Muscle of leg (tissue), 11 donors: ENCODE measurements around the gene COL27A1. TPM values are rescaled to one million over a fixed set of nuclear protein-coding genes. Genes with fewer than 3 reads are reported as not detected.

ENCODE experiments used
- DNase-seq: peaks from one replicate; pipeline ENCODE4 v3.0.0; 2013
- H3K27ac ChIP-seq: one replicate; pipeline ENCODE4 v1.5.1; 2013; ENCODE audit warnings: mild to moderate bottlenecking, low read length, control low read depth
- H3K27me3 ChIP-seq: one replicate; pipeline ENCODE4 v1.6.1; 2013; ENCODE audit warnings: low read length; ENCODE audit not compliant: control insufficient read depth, insufficient read depth
- H3K36me3 ChIP-seq: one replicate; pipeline ENCODE4 v1.6.1; 2013; ENCODE audit warnings: low read length; ENCODE audit not compliant: control insufficient read depth, insufficient read depth
- H3K4me1 ChIP-seq: one replicate; pipeline ENCODE4 v1.6.1; 2013; ENCODE audit warnings: low read length; ENCODE audit not compliant: control insufficient read depth, insufficient read depth
- H3K4me3 ChIP-seq: one replicate; pipeline ENCODE4 v1.5.1; 2013; ENCODE audit warnings: low read length, control low read depth
- H3K9me3 ChIP-seq: replicated peaks from 2 replicates; pipeline ENCODE4 v1.6.1; 2013; ENCODE audit warnings: low read depth, low read length; ENCODE audit not compliant: control insufficient read depth
- WGBS: methylation state at CpG from one replicate; pipeline ENCODE4 v1.1.5; 2013; ENCODE audit warnings: missing lambda C conversion rate; ENCODE audit not compliant: insufficient coverage; 5-methylcytosine and 5-hydroxymethylcytosine counted together
- polyA plus RNA-seq, 8 donors: library from polyadenylated mRNA; unstranded; fragments of 120-200 nt; gene quantifications; one replicate each; pipeline versions ENCODE4 v1.2.1 to v1.2.3, GENCODE V29; 2013; ENCODE audit warnings: inconsistent platforms in 1 of 8, low replicate concordance in 1 of 8; ENCODE audit not compliant: insufficient read length in 8 of 8, insufficient read depth in 1 of 8
- total RNA-seq: library from RNA; stranded (reverse); fragments of 120-200 nt; gene quantifications from one replicate; pipeline ENCODE4 v1.2.4, GENCODE V29; 2013

The COL27A1 gene
- total and polyA plus RNA-seq, 9 donors, result 22.1 to 41.3 (median 33.9) TPM

DNA sequence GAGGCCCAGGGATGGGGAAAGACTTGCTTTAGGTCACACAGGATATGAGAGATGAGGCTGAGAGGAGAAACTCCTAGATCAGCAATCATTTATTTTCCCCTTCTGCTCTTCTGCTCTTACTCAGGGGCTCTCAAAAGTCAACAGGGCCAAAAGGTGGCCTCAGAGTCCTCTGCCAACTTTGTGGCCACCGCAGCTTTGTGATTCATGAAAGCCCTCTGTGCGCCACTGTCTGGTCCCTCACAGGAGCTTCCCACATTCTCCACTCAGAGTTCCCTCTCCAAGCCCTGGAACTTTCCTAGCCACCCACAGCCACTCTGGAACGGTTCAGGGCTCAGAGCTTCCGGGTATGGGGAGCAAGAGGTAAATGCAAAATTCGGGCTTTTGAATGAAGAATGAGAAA lies 82.4 kb downstream of the COL27A1 start:
- Histone ChIP-seq H3K27me3 (peaks cover 2% of the 10 kb centered on the region), H3K4me1 (peaks cover 62% of the 10 kb centered on the region), H3K27ac (peak overlapping the region; percentile 62), H3K4me3 (no peak overlapping the region), H3K9me3 (no peaks in the 10 kb centered on the region), H3K36me3 (peaks cover 37% of the 10 kb centered on the region)
- DNase-seq, result no peak
- WGBS, result 77% methylated on average over 2 of the region's 5 CpGs

GRCh38 chr9:114238472-114238871 lies 83.1 kb downstream of the COL27A1 start:
- peak overlapping the region; percentile 75 for H3K27ac ChIP-seq
- 60% methylated on average over 1 of the region's 8 CpGs for WGBS

GRCh38 chr9:114238891-114239875 lies 83.8 kb downstream of the COL27A1 start:
- no peaks in the 10 kb centered on the region for H3K9me3 ChIP-seq
- H3K27ac ChIP-seq, result peak overlapping the region; percentile 75
- DNase-seq, result peak; percentile 70
- peaks cover 52% of the 10 kb centered on the region for H3K4me1 ChIP-seq
- H3K36me3 ChIP-seq, result peaks cover 40% of the 10 kb centered on the region
- 100% methylated on average over 3 of the region's 14 CpGs for WGBS
- H3K27me3 ChIP-seq, result peaks cover 2% of the 10 kb centered on the region
- H3K4me3 ChIP-seq, result no peak overlapping the region

More at GRCh38 chr9:114238472-114238871, 83.1 kb downstream of the COL27A1 start:
- Histone ChIP-seq H3K36me3 (peaks cover 40% of the 10 kb centered on the region), H3K27me3 (peaks cover 2% of the 10 kb centered on the region), H3K9me3 (no peaks in the 10 kb centered on the region), H3K4me3 (no peak overlapping the region), H3K4me1 (peaks cover 57% of the 10 kb centered on the region)
- DNase-seq, result peak; percentile 93

DNA sequence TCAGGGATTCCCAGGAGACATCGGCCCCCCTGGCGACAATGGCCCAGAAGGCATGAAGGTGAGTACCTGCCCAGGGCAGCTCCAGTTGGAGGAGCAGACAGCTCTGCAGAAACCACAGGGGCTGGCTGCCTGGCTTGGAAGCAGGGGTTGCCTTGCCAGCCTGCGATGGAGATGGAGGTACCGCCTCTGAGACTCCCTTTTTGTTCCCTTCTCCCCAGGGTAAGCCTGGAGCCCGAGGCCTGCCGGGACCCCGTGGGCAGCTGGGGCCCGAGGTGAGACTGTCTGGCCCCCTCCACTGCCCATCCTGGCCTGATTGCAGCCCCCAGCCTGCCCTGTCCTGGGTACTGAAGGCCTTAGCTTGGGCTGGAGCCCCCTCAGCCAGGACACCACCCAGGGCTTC lies 84.9 kb downstream of the COL27A1 start:
- Histone ChIP-seq H3K4me1 (peaks cover 43% of the 10 kb centered on the region), H3K4me3 (no peak overlapping the region), H3K9me3 (no peaks in the 10 kb centered on the region), H3K27ac (no peak overlapping the region), H3K27me3 (peaks cover 2% of the 10 kb centered on the region), H3K36me3 (peaks cover 37% of the 10 kb centered on the region)
- 80% methylated on average over 8 of the region's 8 CpGs for WGBS
- DNase-seq, result no peak

DNA sequence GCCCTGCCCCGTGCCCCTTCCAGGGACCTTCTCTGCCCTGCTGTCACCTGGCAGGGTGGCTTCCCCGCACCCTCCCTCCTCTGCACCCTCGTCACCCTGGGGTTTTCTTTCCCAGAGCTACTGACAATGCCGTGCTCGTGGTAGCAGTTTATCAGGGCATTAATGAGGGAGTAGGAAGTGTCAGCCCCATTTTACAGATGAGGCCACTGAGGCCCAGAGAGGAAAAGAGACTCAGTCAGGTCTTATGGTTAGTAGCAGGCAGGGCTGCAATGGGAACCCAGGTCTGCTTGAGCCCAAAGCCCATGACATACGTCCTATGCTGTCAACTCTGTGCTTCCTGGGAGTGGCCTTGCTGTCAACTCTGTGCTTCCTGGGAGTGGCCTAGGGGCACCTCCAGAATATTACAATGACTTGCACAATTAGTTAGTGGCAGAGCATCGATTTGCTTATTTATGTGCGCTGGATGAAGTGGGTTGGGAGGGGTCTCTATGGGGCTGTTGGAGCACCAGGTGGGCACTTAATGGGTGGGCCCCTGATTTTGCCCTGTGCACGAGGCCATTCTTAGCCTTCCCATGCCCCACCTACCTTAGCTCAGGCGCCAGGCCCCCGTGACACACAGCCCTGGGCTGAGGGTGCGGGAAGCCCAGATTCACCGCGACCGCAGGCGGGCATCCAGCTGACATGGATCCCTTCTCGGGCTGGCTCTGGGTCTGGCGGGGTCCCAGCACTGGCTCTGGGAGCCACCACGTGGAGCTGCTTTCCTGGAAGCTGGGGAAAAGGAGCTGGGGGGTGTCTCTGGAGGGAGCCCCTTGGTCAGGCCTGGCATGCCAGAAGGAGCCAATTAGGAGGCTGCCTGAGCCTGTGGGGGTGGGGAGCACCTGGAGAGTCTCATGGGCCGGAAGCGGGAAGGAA lies 85.6 kb downstream of the COL27A1 start:
- H3K4me1 ChIP-seq, result peaks cover 42% of the 10 kb centered on the region
- H3K27me3 ChIP-seq, result peaks cover 2% of the 10 kb centered on the region
- peaks cover 41% of the 10 kb centered on the region for H3K36me3 ChIP-seq
- no peak overlapping the region for H3K4me3 ChIP-seq
- DNase-seq, result no peak
- no peaks in the 10 kb centered on the region for H3K9me3 ChIP-seq
- 75% methylated on average over 12 of the region's 21 CpGs for WGBS
- H3K27ac ChIP-seq, result no peak overlapping the region

GRCh38 chr9:114242837-114243236 lies 87.5 kb downstream of the COL27A1 start:
- Histone ChIP-seq H3K27me3 (peaks cover 2% of the 10 kb centered on the region), H3K4me1 (peaks cover 50% of the 10 kb centered on the region), H3K36me3 (peaks cover 31% of the 10 kb centered on the region), H3K27ac (no peak overlapping the region), H3K9me3 (no peaks in the 10 kb centered on the region), H3K4me3 (no peak overlapping the region)
- WGBS, result 78% methylated on average over 6 of the region's 8 CpGs
- no peak for DNase-seq

GRCh38 chr9:114243240-114243639 lies 87.9 kb downstream of the COL27A1 start:
- no peaks in the 10 kb centered on the region for H3K9me3 ChIP-seq
- H3K4me3 ChIP-seq, result no peak overlapping the region
- H3K36me3 ChIP-seq, result peaks cover 31% of the 10 kb centered on the region
- H3K4me1 ChIP-seq, result peaks cover 51% of the 10 kb centered on the region
- H3K27me3 ChIP-seq, result peaks cover 2% of the 10 kb centered on the region
- no peak overlapping the region for H3K27ac ChIP-seq
- DNase-seq, result no peak
- 86% methylated on average over 2 of the region's 3 CpGs for WGBS

- 92% methylated on average over 7 of the region's 8 CpGs for WGBS
- Histone ChIP-seq H3K36me3 (peaks cover 29% of the 10 kb centered on the region), H3K4me1 (peaks cover 53% of the 10 kb centered on the region), H3K27ac (no peak overlapping the region), H3K27me3 (no peaks in the 10 kb centered on the region), H3K4me3 (no peak overlapping the region), H3K9me3 (no peaks in the 10 kb centered on the region)
- no peak for DNase-seq
Observed at GRCh38 chr9:114244570-114244969, 89.2 kb downstream of the COL27A1 start.

GRCh38 chr9:114246558-114246957 lies 91.2 kb downstream of the COL27A1 start:
- H3K36me3 ChIP-seq, result peaks cover 13% of the 10 kb centered on the region
- peak; percentile 87 for DNase-seq
- WGBS, result 14% methylated on average over 11 of the region's 12 CpGs
- H3K9me3 ChIP-seq, result no peaks in the 10 kb centered on the region
- no peak overlapping the region for H3K4me3 ChIP-seq
- H3K27me3 ChIP-seq, result no peaks in the 10 kb centered on the region
- H3K27ac ChIP-seq, result peak overlapping the region; percentile 62
- peaks cover 62% of the 10 kb centered on the region for H3K4me1 ChIP-seq

- no peaks in the 10 kb centered on the region for H3K27me3 ChIP-seq
- H3K36me3 ChIP-seq, result peaks cover 10% of the 10 kb centered on the region
- no peak overlapping the region for H3K27ac ChIP-seq
- no peak overlapping the region for H3K4me3 ChIP-seq
- DNase-seq, result peak; percentile 53
- WGBS, result no CpG with 5 or more reads among the region's 2 CpGs
- H3K9me3 ChIP-seq, result no peaks in the 10 kb centered on the region
- peaks cover 60% of the 10 kb centered on the region for H3K4me1 ChIP-seq
Observed at GRCh38 chr9:114247077-114247476, 91.7 kb downstream of the COL27A1 start.
